Large intestine (tissue), 3 donors: ENCODE measurements around the gene FZD10. TPM values are rescaled to one million over a fixed set of nuclear protein-coding genes. Genes with fewer than 3 reads are reported as not detected.

ENCODE experiments used
- DNase-seq, 2 donors: peaks; one replicate each; pipeline versions ENCODE4 v3.0.0 to v3.0.0-alpha.2; 2013
- H3K27ac ChIP-seq: one replicate; pipeline ENCODE4 v1.5.1; 2013; ENCODE audit warnings: low read length
- H3K27me3 ChIP-seq: 2 replicates; pipeline ENCODE4 v1.6.1; 2013; ENCODE audit warnings: low read length; ENCODE audit not compliant: control insufficient read depth, insufficient read depth
- H3K36me3 ChIP-seq: 2 replicates; pipeline ENCODE4 v1.6.1; 2013; ENCODE audit warnings: low read length; ENCODE audit not compliant: control insufficient read depth, insufficient read depth
- H3K4me1 ChIP-seq: one replicate; pipeline ENCODE4 v1.6.1; 2013; ENCODE audit warnings: low read length; ENCODE audit not compliant: control insufficient read depth, insufficient read depth
- H3K4me3 ChIP-seq: one replicate; pipeline ENCODE4 v1.5.1; 2013; ENCODE audit warnings: low read length
- H3K9me3 ChIP-seq: one replicate; pipeline ENCODE4 v1.6.1; 2013; ENCODE audit warnings: mild to moderate bottlenecking, low read depth, low read length, moderate library complexity; ENCODE audit not compliant: control insufficient read depth
- WGBS: methylation state at CpG from one replicate; pipeline ENCODE4 v1.1.5; 2013; ENCODE audit warnings: low lambda C conversion rate; ENCODE audit not compliant: insufficient coverage; 5-methylcytosine and 5-hydroxymethylcytosine counted together
- polyA plus RNA-seq: library from polyadenylated mRNA; unstranded; fragments of 120-200 nt; gene quantifications from one replicate; pipeline ENCODE4 v1.2.1, GENCODE V29; 2013

FZD10 gene
- polyA plus RNA-seq, 1 donor = 1.2 TPM

DNA sequence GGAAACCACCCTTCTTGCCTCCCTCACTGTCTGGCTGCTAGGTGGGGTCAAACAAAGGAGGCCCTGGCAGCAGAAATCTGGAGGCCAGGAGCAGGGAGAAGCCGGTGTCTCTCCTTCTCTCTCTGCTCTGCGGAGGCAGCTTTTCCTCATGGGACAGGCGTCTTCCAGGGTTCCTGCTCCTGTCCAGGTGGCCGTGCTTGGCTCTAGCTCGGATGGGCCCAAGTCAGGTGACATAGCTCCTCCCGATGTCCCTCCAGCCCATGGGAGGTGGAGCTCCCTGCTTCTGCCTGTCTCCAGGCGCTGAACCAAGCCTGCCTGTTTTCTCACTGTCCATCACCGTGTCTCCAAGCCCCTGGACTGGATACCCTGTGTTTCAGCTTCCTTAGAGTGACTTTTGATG lies 30.5 kb upstream of the FZD10 start:
- no peak overlapping the region for H3K4me3 ChIP-seq
- no peaks in the 10 kb centered on the region for H3K36me3 ChIP-seq
- DNase-seq = no peak
- no peaks in the 10 kb centered on the region for H3K9me3 ChIP-seq
- no CpG with 5 or more reads among the region's 8 CpGs for WGBS
- no peaks in the 10 kb centered on the region for H3K4me1 ChIP-seq
- no peak overlapping the region for H3K27ac ChIP-seq
- H3K27me3 ChIP-seq = no peaks in the 10 kb centered on the region

DNA sequence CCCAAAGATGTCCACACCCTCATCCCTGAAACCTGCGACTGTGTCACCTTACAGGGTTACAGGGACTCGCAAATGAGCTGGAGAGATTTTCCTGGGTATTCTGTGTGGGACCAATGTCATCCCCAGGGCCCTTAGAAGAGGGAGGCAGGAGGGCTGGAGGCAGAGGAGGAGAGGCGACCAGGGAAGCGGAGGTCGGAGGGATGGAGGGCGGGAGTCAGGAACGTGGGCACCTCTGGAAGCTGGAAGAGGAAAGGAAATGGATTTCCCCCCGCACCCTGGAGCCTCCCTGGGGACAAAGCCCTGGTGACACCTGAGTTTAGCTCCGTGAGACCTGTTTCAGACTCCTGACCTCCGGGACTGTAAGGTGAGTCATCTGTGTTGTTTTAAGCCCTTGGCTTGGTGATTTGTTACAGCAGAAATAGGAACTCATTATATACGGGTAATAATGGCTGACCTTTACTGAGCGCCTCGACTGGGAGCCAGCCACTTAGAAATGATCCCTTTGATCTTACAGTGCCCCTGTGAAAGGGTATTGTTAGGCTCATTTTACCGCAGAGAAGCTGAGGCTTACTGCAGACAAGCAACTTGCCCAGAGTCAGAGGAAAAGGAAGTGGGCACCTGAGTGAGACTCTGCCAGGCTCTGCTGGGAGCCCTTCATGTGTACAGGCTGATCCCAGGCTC lies 29.3 kb upstream of the FZD10 start:
- Histone ChIP-seq H3K9me3 (no peaks in the 10 kb centered on the region), H3K27me3 (no peaks in the 10 kb centered on the region), H3K27ac (no peak overlapping the region), H3K36me3 (no peaks in the 10 kb centered on the region), H3K4me1 (no peaks in the 10 kb centered on the region), H3K4me3 (no peak overlapping the region)
- WGBS = no CpG with 5 or more reads among the region's 14 CpGs
- no peak for DNase-seq

DNA sequence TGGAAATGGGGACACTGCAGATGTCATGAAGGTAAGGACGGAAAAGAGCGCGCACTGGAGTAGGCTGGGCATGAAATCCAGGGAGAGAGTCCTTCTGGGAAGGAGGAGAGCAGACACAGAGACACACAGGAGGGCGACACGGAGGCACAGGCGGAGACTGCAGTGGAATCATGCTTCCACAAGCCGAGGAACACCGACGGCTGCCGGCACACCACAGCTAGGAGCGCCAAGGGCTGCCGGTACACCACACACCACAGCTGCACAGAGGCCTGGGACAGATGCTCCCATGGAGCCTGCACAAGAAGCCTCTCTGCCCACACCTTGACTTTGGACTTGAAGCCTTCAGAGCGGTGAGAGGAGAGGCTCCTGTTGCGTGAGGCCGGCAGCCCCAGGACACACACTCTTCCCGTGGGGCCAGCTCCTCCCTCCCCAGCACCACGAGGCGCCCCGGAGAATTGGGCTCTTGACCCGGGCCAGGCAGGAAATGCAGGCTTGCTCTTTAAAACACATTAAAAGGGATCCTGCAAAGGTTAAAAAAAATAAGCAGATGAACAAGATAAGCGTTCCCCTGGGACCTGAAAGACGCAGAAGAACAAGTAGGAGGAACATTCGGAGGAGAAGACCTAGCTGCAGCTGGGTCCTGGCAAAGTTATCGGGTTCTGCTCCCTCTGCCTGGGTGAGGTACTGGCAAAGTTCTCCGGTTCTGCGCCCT lies 28.3 kb upstream of the FZD10 start:
- DNase-seq = no peak
- WGBS = 92% methylated on average over 6 of the region's 26 CpGs

DNA sequence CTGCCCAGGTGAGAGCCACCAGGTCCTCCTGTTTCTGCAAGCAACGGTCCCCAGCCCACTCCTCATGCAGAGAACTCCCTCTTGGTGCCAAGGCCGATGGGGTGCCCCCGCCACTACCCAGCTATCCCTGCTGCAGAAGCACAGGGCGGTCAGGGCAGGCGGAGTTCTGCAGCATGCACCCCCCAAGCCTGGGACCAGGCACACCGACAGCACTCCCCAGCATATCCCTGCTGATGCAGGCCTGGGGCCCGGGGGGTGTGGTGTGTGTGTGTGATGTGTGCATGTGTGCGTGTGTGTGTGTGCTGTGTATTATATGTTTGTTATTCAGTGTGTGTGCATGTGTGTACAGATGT lies 27.7 kb upstream of the FZD10 start:
- H3K4me1 ChIP-seq = no peaks in the 10 kb centered on the region
- no peak overlapping the region for H3K27ac ChIP-seq
- no peaks in the 10 kb centered on the region for H3K27me3 ChIP-seq
- H3K36me3 ChIP-seq = no peaks in the 10 kb centered on the region
- no CpG with 5 or more reads among the region's 8 CpGs for WGBS
- no peaks in the 10 kb centered on the region for H3K9me3 ChIP-seq
- no peak overlapping the region for H3K4me3 ChIP-seq
- no peak for DNase-seq

More for the DNA sequence above, 28.3 kb upstream of the FZD10 start:
- Histone ChIP-seq H3K4me1 (no peaks in the 10 kb centered on the region), H3K36me3 (no peaks in the 10 kb centered on the region), H3K27me3 (no peaks in the 10 kb centered on the region), H3K9me3 (no peaks in the 10 kb centered on the region), H3K27ac (no peak overlapping the region), H3K4me3 (no peak overlapping the region)

DNA sequence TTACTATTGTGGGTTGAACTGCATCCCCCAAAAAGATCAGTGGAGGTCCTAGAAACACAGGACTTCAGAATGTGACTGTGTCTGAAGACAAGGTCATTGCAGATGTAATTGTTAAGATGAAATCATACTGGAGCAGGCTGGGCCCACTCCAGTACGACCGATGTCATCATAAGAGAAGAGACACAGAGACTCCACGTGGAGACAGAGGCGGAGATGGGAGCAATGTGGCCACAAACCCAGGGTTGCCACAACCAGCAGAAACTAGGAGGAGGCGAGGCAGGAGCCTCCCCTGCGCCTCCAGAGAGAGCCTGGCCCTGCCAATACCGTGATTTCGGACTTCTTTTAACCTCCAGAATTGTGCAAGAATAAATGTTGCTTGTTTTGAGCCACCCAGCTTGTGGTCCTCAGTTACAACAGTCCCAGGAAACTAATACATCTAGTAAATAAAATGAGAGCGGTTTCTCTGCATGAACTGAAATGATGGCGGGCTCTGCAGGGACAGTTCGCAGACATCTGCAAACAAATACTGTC lies 25.7 kb upstream of the FZD10 start:
- no peak overlapping the region for H3K27ac ChIP-seq
- no peak overlapping the region for H3K4me3 ChIP-seq
- no CpG with 5 or more reads among the region's 11 CpGs for WGBS
- no peak for DNase-seq
- no peaks in the 10 kb centered on the region for H3K36me3 ChIP-seq
- H3K27me3 ChIP-seq = no peaks in the 10 kb centered on the region
- no peaks in the 10 kb centered on the region for H3K9me3 ChIP-seq
- H3K4me1 ChIP-seq = no peaks in the 10 kb centered on the region

DNA sequence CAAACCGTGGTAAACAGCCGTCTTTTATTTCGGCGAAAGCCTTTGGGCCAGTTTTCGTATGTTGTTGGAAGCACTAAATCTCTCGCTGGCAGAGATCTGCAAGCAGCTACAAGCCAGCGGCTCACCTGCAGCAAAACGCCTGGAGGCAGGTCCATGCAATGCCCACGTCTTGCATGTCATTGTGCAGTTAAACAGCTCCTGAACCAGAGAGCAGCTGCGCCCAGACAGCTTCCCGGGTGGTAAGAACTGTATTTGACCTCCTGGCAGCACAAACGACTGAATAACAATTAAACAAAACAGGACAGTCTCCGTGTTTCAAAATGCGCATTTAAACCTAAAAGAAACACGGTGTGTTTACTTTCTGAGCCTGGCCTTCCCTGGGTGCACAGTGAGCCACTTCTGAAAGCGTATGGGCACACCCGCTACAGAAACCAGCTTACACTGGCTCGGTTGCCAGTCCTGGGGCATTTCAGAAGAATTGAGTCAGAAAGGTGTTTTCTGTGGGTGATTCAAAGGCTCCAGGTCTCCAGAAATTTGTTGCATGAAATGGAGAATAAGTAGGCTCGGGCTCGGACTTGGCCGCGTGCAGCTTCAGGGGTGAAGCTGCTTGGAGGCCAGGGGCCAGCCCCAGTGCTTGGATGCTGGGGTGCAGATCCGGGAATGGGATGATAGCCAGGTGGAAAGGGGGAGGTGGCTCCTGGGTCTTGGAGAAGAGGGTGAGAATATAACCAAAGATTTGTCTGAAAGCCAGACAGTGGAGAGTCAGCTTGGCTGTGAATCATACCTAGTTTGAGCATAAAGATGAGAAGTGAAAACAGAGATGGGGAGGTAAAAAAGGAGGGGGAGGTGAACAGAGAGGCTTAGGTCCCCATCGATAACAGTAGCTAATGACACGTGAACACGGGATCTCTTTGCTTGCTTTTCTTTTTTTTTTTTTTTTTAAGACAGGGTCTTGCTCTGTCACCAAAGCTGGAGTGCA lies 24.9 kb upstream of the FZD10 start:
- Histone ChIP-seq H3K4me1 (no peaks in the 10 kb centered on the region), H3K27ac (no peak overlapping the region), H3K9me3 (no peaks in the 10 kb centered on the region), H3K27me3 (no peaks in the 10 kb centered on the region), H3K36me3 (no peaks in the 10 kb centered on the region), H3K4me3 (no peak overlapping the region)
- WGBS = no CpG with 5 or more reads among the region's 26 CpGs
- no peak for DNase-seq

DNA sequence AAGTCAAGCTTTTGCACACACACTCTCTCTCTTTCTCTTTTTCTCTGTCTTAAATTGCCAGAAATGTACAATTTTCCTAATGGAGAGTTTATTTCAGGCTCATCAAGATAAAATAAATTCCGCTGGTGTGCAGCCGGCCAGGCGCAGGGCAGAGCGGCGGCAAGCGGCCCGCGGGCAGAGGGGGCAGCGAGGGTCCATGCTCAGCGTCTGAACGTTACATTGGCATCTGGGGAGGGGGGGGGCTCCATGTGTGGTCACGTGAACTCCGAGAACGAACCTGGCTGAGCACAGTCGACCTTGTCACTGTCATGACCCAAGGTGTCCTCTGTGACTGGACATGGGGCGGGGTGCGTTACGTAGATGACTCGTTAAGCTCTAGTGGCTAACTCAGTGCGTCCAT lies 23.8 kb upstream of the FZD10 start:
- H3K9me3 ChIP-seq = no peaks in the 10 kb centered on the region
- no CpG with 5 or more reads among the region's 20 CpGs for WGBS
- H3K4me3 ChIP-seq = no peak overlapping the region
- no peak overlapping the region for H3K27ac ChIP-seq
- H3K4me1 ChIP-seq = no peaks in the 10 kb centered on the region
- no peak for DNase-seq
- H3K36me3 ChIP-seq = no peaks in the 10 kb centered on the region
- no peaks in the 10 kb centered on the region for H3K27me3 ChIP-seq

DNA sequence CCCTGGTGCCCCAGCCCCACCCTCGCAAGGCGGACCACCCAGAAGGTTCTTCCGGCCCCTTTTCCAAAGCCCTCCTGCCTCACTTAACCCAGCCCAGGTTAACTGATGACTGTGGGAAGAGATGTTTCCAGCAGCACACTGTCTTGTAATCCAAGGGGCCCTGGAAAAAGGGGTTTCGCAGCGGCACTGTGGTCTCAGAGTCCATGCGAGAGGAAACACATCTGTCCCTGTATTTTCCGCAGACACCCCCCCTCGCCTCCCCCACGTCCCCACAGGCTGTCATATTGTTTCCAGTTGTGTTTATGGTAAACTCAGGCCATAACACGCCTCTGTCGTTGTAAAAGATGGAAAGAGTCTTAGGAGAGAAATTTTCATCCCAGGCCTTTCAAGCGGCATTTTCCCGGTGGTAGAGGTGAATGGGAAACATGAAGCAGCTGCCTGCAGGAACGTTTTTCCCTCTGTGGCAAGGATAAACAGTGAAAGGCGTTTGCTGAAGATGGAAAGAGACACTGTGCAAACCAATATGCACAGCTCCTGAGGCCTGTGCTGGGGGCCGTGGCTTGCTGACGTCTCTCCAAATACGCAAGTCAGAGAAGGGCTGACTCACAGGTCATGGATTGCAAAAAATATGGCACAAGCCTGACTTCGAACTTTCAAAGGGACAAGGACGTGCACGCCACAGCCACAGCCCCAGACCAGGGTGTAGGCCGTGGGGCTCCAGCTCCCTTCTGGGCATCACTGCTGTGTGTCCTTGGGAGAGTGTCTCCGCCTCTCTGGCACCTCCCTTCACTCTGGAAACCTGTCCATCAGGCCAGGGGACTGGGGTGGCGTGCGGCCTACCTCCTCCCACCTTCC lies 22.5 kb upstream of the FZD10 start:
- Histone ChIP-seq H3K9me3 (no peaks in the 10 kb centered on the region), H3K36me3 (no peaks in the 10 kb centered on the region), H3K4me3 (no peak overlapping the region), H3K4me1 (no peaks in the 10 kb centered on the region), H3K27ac (no peak overlapping the region), H3K27me3 (no peaks in the 10 kb centered on the region)
- WGBS = no CpG with 5 or more reads among the region's 25 CpGs
- DNase-seq = peak in 1 of 2 donors; percentile 15

DNA sequence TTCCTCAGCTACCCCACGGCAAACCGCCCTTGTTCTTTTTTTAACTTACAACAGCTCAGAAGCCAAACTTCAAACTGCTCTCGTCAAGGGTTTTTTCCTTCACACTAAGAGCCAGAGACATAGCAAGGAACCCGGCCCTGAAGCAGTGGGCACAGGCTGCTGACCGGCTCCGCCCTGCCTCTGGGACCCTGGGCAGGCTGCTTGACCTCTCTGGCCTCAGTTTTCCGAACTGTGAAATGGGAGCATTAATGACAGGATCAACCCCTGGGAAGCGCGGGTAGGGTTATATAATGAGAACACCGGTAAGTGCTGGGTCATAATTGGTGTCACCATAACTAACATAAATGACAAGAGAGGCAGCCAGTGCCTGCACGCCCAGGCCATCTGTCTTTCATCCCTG lies 21.2 kb upstream of the FZD10 start:
- WGBS = 100% methylated on average over 1 of the region's 11 CpGs
- H3K36me3 ChIP-seq = no peaks in the 10 kb centered on the region
- H3K4me3 ChIP-seq = no peak overlapping the region
- no peak for DNase-seq
- no peak overlapping the region for H3K27ac ChIP-seq
- H3K9me3 ChIP-seq = no peaks in the 10 kb centered on the region
- no peaks in the 10 kb centered on the region for H3K27me3 ChIP-seq
- H3K4me1 ChIP-seq = no peaks in the 10 kb centered on the region
